ENCODE data around the gene UVRAG.

- no peak for TF ChIP-seq EP300 (IDR thresholded peaks at IDR 0.05; ENCODE audit: borderline replicate concordance)
- TF ChIP-seq CEBPB (IDR thresholded peaks at IDR 0.05): no peak
- TF ChIP-seq MAX (IDR thresholded peaks at IDR 0.05): no peak
- TF ChIP-seq RAD21 (IDR thresholded peaks at IDR 0.05; ENCODE audit: low read depth): no peak
- no peak for TF ChIP-seq USF1 (IDR thresholded peaks at IDR 0.05)
- no peak for TF ChIP-seq REST (IDR thresholded peaks at IDR 0.05; ENCODE audit: low read depth)
- TF ChIP-seq ZBTB7A (IDR thresholded peaks at IDR 0.05; ENCODE audit: low read depth): no peak
- TF ChIP-seq TEAD4 (IDR thresholded peaks at IDR 0.05): no peak
- no peak for TF ChIP-seq TAF1 (IDR thresholded peaks at IDR 0.05; ENCODE audit: low read depth)
- no peak for TF ChIP-seq NFIC (IDR thresholded peaks at IDR 0.05)
- no peak for TF ChIP-seq CREB1 (IDR thresholded peaks at IDR 0.05; ENCODE audit: low read depth)
These were observed 259.4 kb downstream of the UVRAG start for GRCh38 chr11:76074148-76075095.

All from Ishikawa (cell line).